Thymus (tissue), 14 donors: ENCODE measurements around the gene WSCD2. TPM values are rescaled to one million over a fixed set of nuclear protein-coding genes. Genes with fewer than 3 reads are reported as not detected.

ENCODE experiments used
- DNase-seq, 9 donors: peaks; one replicate each; pipeline ENCODE4 v3.0.0-alpha.2; 2013; ENCODE audit warnings: low spot score in 9 of 9, low read depth in 6 of 9, missing footprints in 1 of 9
- H3K27ac ChIP-seq, 2 donors: one replicate each; pipeline ENCODE4 v1.5.1; 2013; ENCODE audit warnings: control low read depth in 1 of 2, low read depth in 1 of 2, low read length in 1 of 2, mild to moderate bottlenecking in 1 of 2, moderate library complexity in 1 of 2
- H3K27me3 ChIP-seq, 2 donors: one replicate each; pipeline ENCODE4 v1.5.1; 2013; ENCODE audit warnings: low read length in 1 of 2; ENCODE audit not compliant: control insufficient read depth in 2 of 2, insufficient read depth in 1 of 2
- H3K36me3 ChIP-seq, 2 donors: one replicate each; pipeline ENCODE4 v1.5.1; 2013; ENCODE audit warnings: low read length in 1 of 2, mild to moderate bottlenecking in 1 of 2, moderate library complexity in 1 of 2; ENCODE audit not compliant: control insufficient read depth in 2 of 2, insufficient read depth in 2 of 2
- H3K4me1 ChIP-seq, 2 donors: one replicate each; pipeline ENCODE4 v1.5.1; 2013; ENCODE audit warnings: low read length in 2 of 2; ENCODE audit not compliant: control insufficient read depth in 2 of 2, insufficient read depth in 2 of 2
- H3K4me3 ChIP-seq, 2 donors: one replicate each; pipeline ENCODE4 v1.5.1; 2013; ENCODE audit warnings: low read length in 2 of 2, control low read depth in 1 of 2, mild to moderate bottlenecking in 1 of 2
- H3K9me3 ChIP-seq, 2 donors: one replicate each; pipeline ENCODE4 v1.5.1; 2013; ENCODE audit warnings: low read length in 1 of 2, mild to moderate bottlenecking in 1 of 2; ENCODE audit not compliant: control insufficient read depth in 2 of 2, insufficient read depth in 1 of 2
- WGBS: extraction: QIAGEN DNeasy Blood & Tissue Kit; methylation state at CpG from one replicate; pipeline ENCODE4 v1.1.7; 2013; 5-methylcytosine and 5-hydroxymethylcytosine counted together
- long read RNA-seq, 10 donors: transcript quantifications; one replicate each; lab custom pipeline, GENCODE V29; 2026
- polyA plus RNA-seq: library from polyadenylated mRNA; stranded (reverse); fragments of 200-250 nt; gene quantifications from one replicate; pipeline ENCODE4 v1.2.3, GENCODE V29; 2013
- total RNA-seq: library from RNA; stranded (reverse); fragments of 120-200 nt; gene quantifications from one replicate; pipeline ENCODE4 v1.2.4, GENCODE V29; 2013
- donor health status: healthy.

WSCD2 gene
- total RNA-seq, result 0.33 TPM
- 0.02 TPM for polyA plus RNA-seq
- long read RNA-seq, donor 1, result 0 reads
- long read RNA-seq, donor 2, result 0 reads
- long read RNA-seq, donor 3, result 0 reads
- long read RNA-seq, donor 4, result 0 reads
- long read RNA-seq, donor 5, result 0 reads
- long read RNA-seq, donor 6, result 0 reads
- long read RNA-seq, donor 7, result 0 reads
- long read RNA-seq, donor 8, result 0 reads
- long read RNA-seq, donor 9, result 0 reads
- long read RNA-seq, donor 10, result 0 reads

DNA sequence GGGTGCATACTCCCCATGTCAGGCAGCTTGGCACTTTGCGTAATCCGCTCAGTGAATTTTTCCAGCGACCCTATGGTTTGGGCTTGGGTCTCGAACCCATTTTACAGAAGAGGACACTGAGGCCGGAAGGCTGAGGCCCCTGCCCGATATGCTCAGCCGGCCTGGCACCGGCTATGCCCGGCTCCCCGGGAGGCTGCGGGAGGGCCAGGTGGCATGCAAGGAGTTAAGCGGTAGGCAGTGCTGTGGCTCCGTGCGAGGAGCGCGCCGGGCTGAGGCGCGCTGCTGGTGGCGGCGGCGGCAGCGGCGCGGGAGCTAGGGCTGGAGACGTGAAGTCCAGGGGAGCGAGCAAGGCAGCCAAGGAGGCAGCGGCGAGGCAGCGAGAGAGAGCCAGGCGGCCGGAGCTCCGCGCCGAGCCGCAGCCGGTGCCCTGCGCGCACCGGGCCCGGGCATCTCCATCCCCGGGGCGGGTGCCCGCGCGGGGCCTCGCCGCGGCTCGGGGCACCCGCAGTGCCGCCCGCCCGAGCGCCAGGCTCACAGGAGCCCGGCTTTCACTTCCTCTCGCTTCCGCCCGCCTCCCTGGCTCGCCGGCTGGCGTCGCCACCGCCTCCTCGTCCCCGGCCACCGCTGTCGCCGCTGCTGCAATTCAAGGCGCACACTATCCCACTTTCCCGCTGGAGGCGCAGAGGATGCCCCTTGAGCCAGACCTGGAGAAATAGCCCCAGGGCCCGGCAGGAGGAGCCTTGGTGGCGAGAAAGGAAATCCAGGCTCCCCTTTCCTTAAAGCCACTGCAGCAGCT is at the start of gene WSCD2:
Gene WSCD2, plus strand, starts transcription at position 272 of the 796 bp plus-strand sequence. CDS start 66,545 bp downstream, outside the sequence.
- H3K27me3 ChIP-seq, result peaks cover 28 to 48% of the 10 kb centered on the region in 2 donors
- no peak for DNase-seq
- H3K9me3 ChIP-seq, result no peaks in the 10 kb centered on the region
- no peak within 1 kb of the TSS for H3K27ac ChIP-seq
- H3K4me1 ChIP-seq, result no peaks in the 10 kb centered on the region
- H3K36me3 ChIP-seq, result no peaks in the 10 kb centered on the region
- WGBS, result 5% methylated on average over 74 of the region's 74 CpGs
- peak within 1 kb of the TSS in 1 of 2 donors; percentile 18 for H3K4me3 ChIP-seq

DNA sequence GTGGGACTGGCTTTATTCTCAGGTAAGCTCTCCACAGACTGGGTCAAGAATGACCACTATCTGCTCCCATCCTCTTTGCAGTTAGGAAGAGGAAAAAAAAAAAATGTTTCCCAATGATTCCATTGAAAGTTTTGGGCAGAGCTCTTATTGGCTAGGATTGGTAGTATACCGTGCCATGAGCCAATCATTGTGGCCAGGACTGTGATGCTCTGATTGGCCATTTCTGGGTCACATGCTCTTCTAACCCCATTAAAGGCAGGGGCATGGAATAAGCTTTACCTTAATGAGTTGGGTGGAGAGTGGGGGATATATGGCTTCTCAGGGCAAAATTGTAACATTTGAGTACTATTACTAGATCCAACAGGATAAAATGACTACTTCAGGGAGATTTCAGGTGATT is 49.4 kb upstream of the WSCD2 start:
- DNase-seq, result no peak
- Histone ChIP-seq H3K27ac (no peak overlapping the region), H3K9me3 (no peaks in the 10 kb centered on the region), H3K4me1 (no peaks in the 10 kb centered on the region), H3K36me3 (no peaks in the 10 kb centered on the region), H3K4me3 (no peak overlapping the region), H3K27me3 (no peaks in the 10 kb centered on the region)
- WGBS, result 93% methylated on average over 1 of the region's 1 CpG

DNA sequence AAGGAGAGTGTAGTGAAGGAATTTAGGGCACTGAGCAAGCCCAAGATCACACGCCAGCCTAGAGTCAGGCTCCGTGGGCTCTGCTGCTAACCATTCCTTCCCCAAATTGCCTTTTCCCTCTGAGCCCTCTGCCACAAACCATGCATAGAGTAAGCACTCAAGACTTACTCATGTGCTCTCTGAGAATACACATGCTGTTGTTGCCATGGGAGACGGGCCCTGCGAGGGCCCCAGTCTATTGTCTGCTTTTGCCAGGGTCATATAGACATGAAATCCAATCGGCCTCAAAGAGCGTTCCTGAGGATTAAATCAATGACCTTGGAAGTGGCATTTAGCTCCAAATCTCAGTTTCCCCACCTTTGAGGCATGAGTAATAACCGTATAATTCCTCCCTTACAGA is 48.7 kb upstream of the WSCD2 start:
- no peaks in the 10 kb centered on the region for H3K36me3 ChIP-seq
- WGBS, result 88% methylated on average over 7 of the region's 7 CpGs
- no peaks in the 10 kb centered on the region for H3K9me3 ChIP-seq
- H3K4me1 ChIP-seq, result no peaks in the 10 kb centered on the region
- H3K27ac ChIP-seq, result no peak overlapping the region
- no peak overlapping the region for H3K4me3 ChIP-seq
- no peaks in the 10 kb centered on the region for H3K27me3 ChIP-seq
- no peak for DNase-seq

DNA sequence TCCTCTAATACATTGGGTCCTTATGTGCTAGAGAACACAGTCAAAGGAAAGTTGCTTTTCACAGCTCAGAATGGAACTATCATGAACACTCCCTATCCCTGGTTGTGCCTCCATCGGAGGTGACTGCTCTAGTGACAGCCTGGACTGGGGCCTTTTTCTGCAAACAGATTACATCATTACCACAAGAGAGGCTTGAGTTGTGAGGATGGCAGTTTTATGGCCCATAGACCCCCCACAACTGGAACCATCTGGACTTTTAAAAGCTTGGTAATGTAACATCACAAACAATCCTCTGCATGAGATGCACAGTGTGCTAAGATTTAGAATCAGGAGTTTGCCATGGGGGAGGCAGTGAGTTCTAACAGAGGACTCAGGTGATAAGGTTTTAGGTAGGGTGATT is 46.6 kb upstream of the WSCD2 start:
- H3K4me1 ChIP-seq, result no peaks in the 10 kb centered on the region
- DNase-seq, result no peak
- H3K27me3 ChIP-seq, result no peaks in the 10 kb centered on the region
- no peak overlapping the region for H3K4me3 ChIP-seq
- 69% methylated on average over 1 of the region's 1 CpG for WGBS
- H3K27ac ChIP-seq, result no peak overlapping the region
- no peaks in the 10 kb centered on the region for H3K36me3 ChIP-seq
- H3K9me3 ChIP-seq, result no peaks in the 10 kb centered on the region

DNA sequence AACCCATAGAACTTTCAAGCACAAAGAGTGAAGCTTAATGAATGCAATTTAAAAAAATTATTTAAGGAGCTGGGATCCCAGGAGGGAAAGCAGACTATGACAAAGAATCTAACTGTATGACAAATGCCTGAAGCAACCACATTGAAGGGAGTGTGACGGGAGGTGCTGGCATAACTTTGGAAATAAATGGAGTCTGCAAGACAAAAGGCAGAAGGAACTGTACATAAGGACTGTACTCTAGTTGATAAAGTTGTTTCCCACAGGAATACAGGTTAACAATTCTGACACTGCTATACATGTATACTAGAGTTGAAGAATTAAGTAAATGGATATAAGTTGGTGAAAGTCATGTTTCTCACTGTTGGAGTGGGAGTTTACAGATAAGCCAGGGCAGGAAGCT is 41.2 kb upstream of the WSCD2 start:
- H3K9me3 ChIP-seq, result no peaks in the 10 kb centered on the region
- DNase-seq, result no peak
- no peak overlapping the region for H3K4me3 ChIP-seq
- H3K27ac ChIP-seq, result no peak overlapping the region
- WGBS, result 94% methylated on average over 1 of the region's 1 CpG
- H3K36me3 ChIP-seq, result no peaks in the 10 kb centered on the region
- H3K27me3 ChIP-seq, result no peaks in the 10 kb centered on the region
- H3K4me1 ChIP-seq, result no peaks in the 10 kb centered on the region

DNA sequence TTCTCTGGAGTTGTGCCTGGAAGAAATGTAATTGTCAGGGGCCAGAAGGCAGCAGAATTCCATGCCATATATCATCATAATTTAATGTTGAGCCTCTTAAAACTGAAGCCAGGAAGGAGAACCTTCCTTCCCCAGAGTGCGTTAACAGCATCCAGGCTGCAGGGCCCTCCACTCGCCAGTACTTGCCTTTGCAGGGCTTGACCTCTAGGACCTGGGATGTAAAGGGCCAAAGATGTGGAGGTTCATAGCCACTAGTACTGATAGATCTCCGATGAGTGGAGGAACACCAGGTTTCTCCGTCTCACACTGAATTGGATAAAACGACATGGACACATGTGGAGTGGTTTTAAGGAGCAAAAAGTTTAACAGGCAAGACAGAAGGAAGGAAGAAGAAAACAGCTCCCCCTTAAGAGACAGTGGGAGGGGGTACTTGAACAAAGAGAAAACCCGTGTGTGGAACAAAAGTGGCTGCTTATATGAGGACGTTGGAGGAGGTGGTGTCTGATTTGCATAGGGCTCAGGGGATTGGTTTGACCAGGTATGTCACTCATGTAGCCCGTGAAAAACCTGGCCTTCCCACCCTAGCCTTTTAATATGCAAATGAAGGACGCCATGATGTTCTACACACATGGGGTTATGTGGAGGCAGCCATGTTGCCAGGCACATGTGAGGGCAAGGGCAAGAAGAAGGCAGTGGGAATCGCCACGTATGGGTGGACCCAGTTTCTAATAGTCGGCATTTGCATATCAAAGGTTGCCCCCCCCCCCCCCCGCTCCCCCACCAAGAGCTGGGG is 38.8 kb upstream of the WSCD2 start:
- H3K9me3 ChIP-seq, result no peaks in the 10 kb centered on the region
- no peak overlapping the region for H3K4me3 ChIP-seq
- H3K27me3 ChIP-seq, result no peaks in the 10 kb centered on the region
- no peak overlapping the region for H3K27ac ChIP-seq
- DNase-seq, result no peak
- no peaks in the 10 kb centered on the region for H3K36me3 ChIP-seq
- WGBS, result 75% methylated on average over 13 of the region's 13 CpGs
- H3K4me1 ChIP-seq, result no peaks in the 10 kb centered on the region

DNA sequence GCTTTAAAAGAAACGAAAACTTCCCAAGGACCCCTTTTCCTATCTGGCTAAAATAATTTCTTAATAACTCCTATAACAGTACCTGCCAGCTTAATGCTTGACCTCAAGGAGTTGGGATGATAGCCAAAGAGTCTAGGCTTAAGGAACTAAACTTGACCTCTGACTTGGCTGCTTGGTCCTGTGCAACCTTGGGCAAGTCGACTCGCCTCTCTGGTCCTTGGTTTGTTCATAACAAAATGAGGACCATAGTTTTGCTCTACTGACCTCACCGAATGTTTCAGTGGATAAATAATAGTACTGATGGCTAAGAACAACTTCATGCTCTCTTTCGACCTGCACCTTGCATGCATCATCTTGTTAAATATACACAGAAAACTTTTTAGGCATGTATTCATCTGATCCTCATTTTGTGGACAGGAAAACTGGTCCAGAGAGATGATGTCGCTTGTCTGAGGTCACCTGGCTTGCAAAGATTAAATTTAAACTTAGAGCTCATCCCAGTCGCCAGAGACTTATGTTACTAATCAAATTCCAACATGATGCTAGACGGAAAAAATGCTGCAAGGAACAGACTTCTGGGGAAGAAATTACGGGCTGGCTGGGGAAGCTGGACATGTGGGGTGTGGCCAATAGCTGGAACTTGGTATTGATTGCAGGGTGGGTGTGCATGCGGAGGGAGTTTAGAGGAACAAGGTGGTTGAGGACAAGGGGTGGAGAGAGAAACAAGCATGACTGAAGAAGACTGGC is 38.0 kb upstream of the WSCD2 start:
- Histone ChIP-seq H3K27me3 (no peaks in the 10 kb centered on the region), H3K4me3 (no peak overlapping the region), H3K9me3 (no peaks in the 10 kb centered on the region), H3K36me3 (no peaks in the 10 kb centered on the region), H3K27ac (no peak overlapping the region), H3K4me1 (no peaks in the 10 kb centered on the region)
- 91% methylated on average over 10 of the region's 10 CpGs for WGBS
- DNase-seq, result no peak

DNA sequence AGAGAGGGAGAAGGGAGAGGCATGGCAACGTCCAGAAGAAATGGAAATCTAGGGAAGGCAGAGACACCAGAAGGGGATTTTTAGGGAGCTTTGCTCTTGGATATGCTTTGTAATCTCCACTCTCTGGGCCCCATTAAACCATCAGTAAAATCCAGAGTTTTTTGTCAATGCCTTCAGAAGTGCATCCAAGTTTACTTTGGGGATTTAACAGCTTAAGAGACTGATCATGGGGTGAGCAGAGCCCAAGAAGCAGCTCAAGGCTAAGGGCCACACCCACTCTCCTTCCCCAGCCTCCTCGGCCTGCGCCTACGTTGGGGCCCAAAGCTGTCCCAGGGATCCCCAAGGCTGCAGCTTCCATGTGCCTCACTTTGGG is 37.4 kb upstream of the WSCD2 start:
- H3K36me3 ChIP-seq, result no peaks in the 10 kb centered on the region
- H3K4me1 ChIP-seq, result no peaks in the 10 kb centered on the region
- H3K4me3 ChIP-seq, result no peak overlapping the region
- DNase-seq, result no peak
- no peak overlapping the region for H3K27ac ChIP-seq
- 76% methylated on average over 4 of the region's 4 CpGs for WGBS
- H3K9me3 ChIP-seq, result no peaks in the 10 kb centered on the region
- no peaks in the 10 kb centered on the region for H3K27me3 ChIP-seq
